GM18526 (cell line): ENCODE measurements around the gene ALOX15.

ENCODE experiments used
- POLR2A ChIP-seq: IDR thresholded peaks from 3 replicates; pipeline ENCODE4 v1.6.1; 2011; ENCODE audit not compliant: insufficient read length; ENCODE audit errors: extremely low read depth

ALOX15 gene

GRCh38 chr17:4597975-4598374 lies 43.5 kb downstream of the ALOX15 start:
- no peak for TF ChIP-seq POLR2A

GRCh38 chr17:4596636-4597380 lies 44.7 kb downstream of the ALOX15 start:
- TF ChIP-seq POLR2A: no peak

DNA sequence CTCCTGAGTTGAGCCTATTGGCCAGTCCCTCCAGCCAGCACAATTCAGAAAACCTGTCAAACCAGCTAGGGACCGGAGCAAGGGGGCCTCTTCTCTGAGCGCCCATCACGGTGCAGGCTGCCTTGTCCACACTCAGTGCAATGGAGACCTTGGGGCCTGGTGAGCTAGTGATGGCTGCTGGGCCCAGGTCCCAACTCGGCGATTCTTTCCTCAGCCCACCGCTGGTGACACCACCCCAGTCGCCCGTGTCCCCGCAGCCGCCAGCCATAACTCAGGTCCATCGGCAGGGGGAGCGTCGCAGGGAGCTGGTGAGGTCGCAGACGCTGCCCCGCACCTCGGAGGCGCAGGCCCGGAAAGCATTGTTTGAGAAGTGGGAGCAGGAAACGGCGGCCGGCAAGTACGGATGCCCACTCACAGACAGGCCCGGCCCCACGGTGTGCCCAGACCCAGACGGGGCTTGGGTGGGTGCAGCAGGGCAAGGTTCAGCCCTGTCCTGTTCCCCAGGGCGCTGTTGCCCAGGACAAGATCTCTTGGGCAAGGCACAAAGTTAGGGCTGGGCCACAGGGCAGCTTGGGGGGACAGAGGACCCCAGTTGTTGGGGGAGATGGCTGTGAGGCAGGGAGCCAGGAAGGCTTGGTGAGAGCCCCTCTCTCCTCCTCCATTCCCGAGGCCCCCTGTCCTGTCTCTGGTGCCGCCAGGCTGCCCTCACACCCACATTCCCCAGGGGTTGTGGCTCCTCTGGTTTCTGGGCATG lies 46.4 kb downstream of the ALOX15 start:
- TF ChIP-seq POLR2A: no peak

GRCh38 chr17:4594406-4594805 lies 47.1 kb downstream of the ALOX15 start:
- no peak for TF ChIP-seq POLR2A

DNA sequence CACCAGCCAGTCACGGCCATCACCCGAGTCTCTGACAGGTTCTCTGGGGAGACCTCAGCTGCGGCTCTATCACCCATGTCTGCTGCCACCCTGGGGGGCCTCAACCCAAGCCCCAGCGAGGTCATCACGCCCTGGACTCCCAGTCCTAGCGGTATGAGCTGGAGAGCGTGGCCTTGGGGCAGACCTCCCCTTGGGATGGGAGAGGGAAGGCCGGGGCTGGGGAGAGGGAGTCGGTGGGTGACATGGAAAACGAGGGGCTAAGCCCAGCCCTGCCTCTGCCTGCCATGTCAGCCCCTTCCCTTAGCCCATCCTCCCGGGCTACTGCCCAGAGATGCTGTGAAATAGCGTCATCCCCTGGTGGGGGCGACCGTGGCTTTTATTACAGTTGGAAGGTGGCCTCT lies 48.5 kb downstream of the ALOX15 start:
- no peak for TF ChIP-seq POLR2A

DNA sequence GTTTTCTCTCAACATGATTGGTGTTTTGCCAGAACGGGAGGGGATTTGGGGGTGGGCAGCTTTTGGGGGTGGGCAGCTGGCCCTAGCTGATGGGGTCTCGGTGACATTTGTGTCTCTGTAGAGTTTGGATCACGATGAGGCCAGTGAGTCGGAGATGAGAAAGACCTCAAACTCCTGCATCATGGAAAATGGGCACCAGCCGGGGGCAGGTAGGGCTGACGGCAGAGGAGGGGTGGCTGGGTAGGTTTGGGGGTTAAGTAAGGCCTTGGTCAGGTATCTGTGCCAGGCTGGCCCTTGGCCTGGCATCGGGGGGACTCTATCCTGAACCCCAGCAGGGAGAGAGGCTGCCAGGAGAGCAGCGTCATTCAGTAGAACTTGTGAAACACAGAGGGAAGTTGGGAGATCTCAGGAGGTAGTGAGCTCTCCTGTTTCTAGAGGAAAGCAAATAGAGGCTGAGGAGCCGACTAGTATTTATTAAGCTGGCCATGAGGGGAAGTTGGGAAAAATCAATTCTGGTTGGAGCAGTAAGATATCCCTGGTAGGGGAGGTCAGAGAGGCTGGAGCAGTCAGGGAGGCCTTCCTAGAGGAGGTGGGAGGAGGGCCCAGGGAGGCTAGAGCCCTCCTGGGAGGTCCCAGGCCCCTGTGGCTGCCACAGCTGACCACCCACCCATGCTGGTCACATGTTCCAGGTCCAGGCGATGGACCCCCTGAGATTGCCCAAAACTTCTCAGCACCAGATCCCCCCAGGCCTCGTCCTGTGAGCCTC lies 49.1 kb downstream of the ALOX15 start:
- no peak for TF ChIP-seq POLR2A

DNA sequence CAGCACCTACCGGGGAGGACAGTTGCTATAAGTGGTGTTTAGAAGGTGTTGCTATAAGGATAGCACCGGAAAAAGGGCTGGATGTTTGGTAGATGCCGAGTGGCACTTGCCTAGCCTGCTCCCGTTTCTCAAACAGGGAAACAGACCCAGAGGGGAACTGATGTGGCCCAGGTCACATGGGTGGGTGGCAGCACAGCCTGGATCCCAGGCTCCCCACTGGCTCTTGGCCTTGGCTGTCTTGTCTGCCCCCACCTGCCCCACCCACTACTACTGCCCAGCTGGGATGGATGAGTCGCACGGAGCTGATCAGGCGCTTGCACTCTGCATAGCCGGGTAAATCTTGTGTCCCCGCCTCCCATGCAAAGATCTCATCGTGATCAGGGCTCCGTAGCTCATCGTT lies 49.9 kb downstream of the ALOX15 start:
- TF ChIP-seq POLR2A: no peak

DNA sequence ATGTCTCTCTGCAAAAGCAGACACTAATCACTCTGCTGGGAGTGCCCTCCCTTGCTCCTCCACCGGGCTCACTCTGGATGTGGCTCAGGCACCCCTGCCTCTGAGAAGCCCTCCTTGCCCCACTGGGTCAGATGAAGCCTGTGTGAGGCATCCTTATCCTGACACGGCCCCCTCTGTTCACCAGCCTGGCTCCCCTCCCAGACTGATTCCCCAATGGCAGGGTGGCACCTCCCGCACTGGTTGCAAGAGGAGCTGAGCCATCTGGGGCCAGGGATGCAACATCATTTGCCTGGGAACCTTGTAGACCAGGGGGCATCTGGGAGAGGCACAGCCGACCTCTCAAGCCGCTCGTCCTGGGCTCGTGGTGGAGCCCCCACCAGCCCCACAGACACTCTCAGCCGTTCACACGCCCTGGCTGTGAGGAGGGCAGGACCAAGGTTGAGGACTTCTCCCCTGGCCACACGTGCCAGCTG lies 50.5 kb downstream of the ALOX15 start:
- no peak for TF ChIP-seq POLR2A

DNA sequence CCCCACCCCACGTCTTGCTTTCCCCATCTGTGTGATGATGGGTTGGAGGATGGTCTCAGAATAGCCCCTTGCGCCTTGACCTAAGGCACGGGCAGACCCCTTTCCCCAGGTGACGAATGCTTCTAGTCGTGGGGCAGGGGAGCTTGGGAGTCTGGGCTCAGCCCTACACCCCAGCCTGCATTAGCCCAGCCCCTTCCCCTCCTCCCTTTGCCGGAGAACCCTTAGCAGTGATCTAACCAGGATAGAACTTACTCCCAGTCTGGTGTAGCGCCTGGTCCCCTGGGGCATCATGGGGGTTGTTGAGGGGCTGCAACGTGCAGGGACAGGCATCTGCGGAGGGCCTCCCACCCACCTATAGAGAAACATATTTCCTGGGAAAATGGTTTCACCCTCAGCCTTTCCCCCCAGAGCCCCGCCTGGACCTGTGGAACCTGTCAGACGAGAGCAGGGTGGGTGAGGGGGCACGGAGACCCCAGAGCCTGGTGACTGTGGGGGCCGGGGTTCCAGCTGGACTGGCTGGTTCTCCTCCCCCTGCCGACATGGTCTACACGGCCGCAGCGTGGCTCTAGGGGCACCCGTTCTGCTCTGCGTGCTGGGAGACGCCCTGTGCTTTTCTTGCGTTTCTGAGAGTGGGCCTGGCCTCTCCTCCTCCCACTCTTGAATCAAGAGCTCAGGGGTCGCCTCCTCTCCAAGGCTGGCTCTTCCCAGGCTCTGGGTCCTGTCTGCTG lies 52.4 kb downstream of the ALOX15 start:
- TF ChIP-seq POLR2A: no peak

DNA sequence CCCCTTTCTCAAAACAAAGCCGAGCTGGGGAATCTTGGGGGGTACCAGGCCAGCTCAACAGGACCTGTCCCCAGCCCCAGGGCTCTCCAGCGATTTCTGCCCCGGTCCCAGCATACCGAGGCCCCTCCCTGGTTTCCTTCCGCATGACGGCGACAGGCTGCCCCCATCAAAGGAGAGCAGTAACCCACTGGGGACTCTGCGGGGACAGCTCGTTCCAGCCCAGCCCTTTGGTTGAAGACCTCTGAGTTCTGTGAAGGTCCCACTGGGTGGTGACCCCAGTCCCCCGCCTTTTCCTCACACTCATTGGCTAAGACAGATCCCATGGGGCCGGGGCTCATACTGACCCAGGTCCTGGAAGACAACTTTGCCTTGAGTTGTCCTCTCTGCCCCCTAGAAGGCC lies 53.1 kb downstream of the ALOX15 start:
- TF ChIP-seq POLR2A: no peak

DNA sequence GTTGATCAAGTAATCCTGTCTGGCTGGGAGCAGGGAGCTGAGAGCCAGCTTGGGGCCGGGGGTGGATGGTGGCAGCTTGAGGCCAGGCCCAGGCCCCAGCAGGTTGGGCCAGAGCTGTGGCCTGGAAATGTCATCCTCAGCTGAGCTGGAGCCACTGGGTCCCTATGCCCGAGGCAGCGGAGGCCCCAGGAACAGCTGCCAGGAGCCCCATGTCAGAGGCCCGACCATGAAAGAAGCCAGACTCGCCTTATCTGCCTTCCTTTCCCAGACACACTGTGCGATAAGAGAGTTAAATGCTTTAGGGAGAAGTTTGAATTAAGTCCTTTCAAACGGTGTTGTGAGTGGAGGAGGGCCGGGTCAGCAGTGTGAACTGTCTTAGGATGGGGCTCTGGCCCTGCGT lies 53.7 kb downstream of the ALOX15 start:
- TF ChIP-seq POLR2A: no peak

- no peak for TF ChIP-seq POLR2A
Observed at GRCh38 chr17:4587195-4587594, 54.3 kb downstream of the ALOX15 start.

- TF ChIP-seq POLR2A: no peak
Observed at GRCh38 chr17:4586043-4586442, 55.4 kb downstream of the ALOX15 start.

DNA sequence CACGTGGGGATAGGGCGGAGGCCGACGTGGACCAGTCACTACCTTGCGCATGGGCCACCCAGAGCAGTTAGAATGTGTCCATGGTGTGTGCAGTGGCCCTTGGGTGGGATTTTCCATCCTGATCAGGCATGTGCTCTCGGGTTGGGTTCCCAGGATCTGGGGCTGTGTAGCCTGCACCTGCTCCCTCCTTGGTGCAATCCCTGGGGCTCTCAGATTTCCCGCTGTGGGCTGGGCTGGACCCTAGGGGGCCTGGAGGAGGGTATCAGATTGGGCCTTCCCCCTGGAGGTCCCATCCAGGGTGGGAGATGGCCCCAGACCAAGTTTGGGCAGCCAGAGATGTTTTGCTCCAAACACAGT lies 55.9 kb downstream of the ALOX15 start:
- TF ChIP-seq POLR2A: no peak

- TF ChIP-seq POLR2A: no peak
Observed at GRCh38 chr17:4584917-4585637, 56.4 kb downstream of the ALOX15 start.
